Muscle layer of duodenum (tissue), 2 donors: ENCODE data around the gene SLC35A1.
"Not testable (repeated sequence)": the region's sequence is repeated elsewhere in the genome, so short reads cannot be mapped to it uniquely, and the experiment has no call there.

Source experiments
- H3K27ac ChIP-seq: one replicate; pipeline ENCODE4 v1.7.0; 2013; ENCODE audit warnings: mild to moderate bottlenecking, low read length
- H3K27me3 ChIP-seq: one replicate; pipeline ENCODE4 v1.7.0; 2013; ENCODE audit warnings: low read depth, mild to moderate bottlenecking, control low read depth, low read length
- H3K36me3 ChIP-seq, 2 donors: one replicate each; pipeline ENCODE4 v1.7.0; 2013; ENCODE audit warnings: low read length in 2 of 2, control low read depth in 1 of 2, mild to moderate bottlenecking in 1 of 2; ENCODE audit not compliant: insufficient read depth in 2 of 2, control insufficient read depth in 1 of 2
- H3K4me1 ChIP-seq, 2 donors: one replicate each; pipeline ENCODE4 v1.7.0; 2013; ENCODE audit warnings: low read length in 2 of 2, mild to moderate bottlenecking in 2 of 2, control low read depth in 1 of 2, moderate library complexity in 1 of 2; ENCODE audit not compliant: insufficient read depth in 2 of 2, control insufficient read depth in 1 of 2
- H3K4me3 ChIP-seq, 2 donors: one replicate each; pipeline ENCODE4 v1.7.0; 2013; ENCODE audit warnings: low read length in 2 of 2, low read depth in 1 of 2, mild to moderate bottlenecking in 1 of 2
- H3K9me3 ChIP-seq, 2 donors: one replicate each; pipeline ENCODE4 v1.7.0; 2013; ENCODE audit warnings: low read length in 2 of 2, control low read depth in 1 of 2, mild to moderate bottlenecking in 1 of 2; ENCODE audit not compliant: control insufficient read depth in 1 of 2
- donor health status: healthy.

SLC35A1 gene

GRCh38 chr6:87483929-87484328 is 11.2 kb downstream of the SLC35A1 start:
- Histone ChIP-seq H3K4me3 (no peak overlapping the region), H3K9me3 (no peaks in the 10 kb centered on the region), H3K27ac (no peak overlapping the region), H3K36me3 (peaks cover 0 to 7% of the 10 kb centered on the region in 2 donors), H3K27me3 (no peaks in the 10 kb centered on the region), H3K4me1 (no peaks in the 10 kb centered on the region)

- no peaks in the 10 kb centered on the region for H3K4me1 ChIP-seq
- no peaks in the 10 kb centered on the region for H3K27me3 ChIP-seq
- no peak overlapping the region for H3K4me3 ChIP-seq
These were observed 11.7 kb downstream of the SLC35A1 start for GRCh38 chr6:87484491-87484890.

GRCh38 chr6:87487555-87487954 is 14.8 kb downstream of the SLC35A1 start:
- H3K27me3 ChIP-seq, result no peaks in the 10 kb centered on the region
- no peaks in the 10 kb centered on the region for H3K4me1 ChIP-seq
- no peaks in the 10 kb centered on the region for H3K9me3 ChIP-seq
- no peak overlapping the region for H3K4me3 ChIP-seq
- H3K27ac ChIP-seq, result no peak overlapping the region
- H3K36me3 ChIP-seq, result peaks cover 0 to 13% of the 10 kb centered on the region in 2 donors

More at GRCh38 chr6:87484491-87484890, 11.7 kb downstream of the SLC35A1 start:
- Histone ChIP-seq H3K27ac (no peak overlapping the region), H3K36me3 (peaks cover 0 to 7% of the 10 kb centered on the region in 2 donors), H3K9me3 (no peaks in the 10 kb centered on the region)

GRCh38 chr6:87489326-87489725 is 16.6 kb downstream of the SLC35A1 start:
- not testable (repeated sequence) for H3K4me3 ChIP-seq, H3K4me1 ChIP-seq, H3K27me3 ChIP-seq, H3K36me3 ChIP-seq, H3K27ac ChIP-seq, H3K9me3 ChIP-seq

GRCh38 chr6:87494761-87495422 is 22.1 kb downstream of the SLC35A1 start:
- no peak overlapping the region for H3K4me3 ChIP-seq
- H3K27me3 ChIP-seq, result no peaks in the 10 kb centered on the region
- peaks cover 0 to 6% of the 10 kb centered on the region in 2 donors for H3K36me3 ChIP-seq
- no peaks in the 10 kb centered on the region for H3K4me1 ChIP-seq
- no peaks in the 10 kb centered on the region for H3K9me3 ChIP-seq
- H3K27ac ChIP-seq, result no peak overlapping the region

- peaks cover 16 to 22% of the 10 kb centered on the region in 2 donors for H3K36me3 ChIP-seq
- no peaks in the 10 kb centered on the region for H3K9me3 ChIP-seq
- H3K4me3 ChIP-seq, result no peak overlapping the region
- no peak overlapping the region for H3K27ac ChIP-seq
- no peaks in the 10 kb centered on the region for H3K27me3 ChIP-seq
- H3K4me1 ChIP-seq, result no peaks in the 10 kb centered on the region
These were observed 25.3 kb downstream of the SLC35A1 start for GRCh38 chr6:87498048-87498447.

- Histone ChIP-seq H3K9me3 (no peaks in the 10 kb centered on the region), H3K36me3 (peaks cover 24 to 31% of the 10 kb centered on the region in 2 donors), H3K4me3 (no peak overlapping the region), H3K27me3 (no peaks in the 10 kb centered on the region), H3K27ac (no peak overlapping the region), H3K4me1 (no peaks in the 10 kb centered on the region)
These were observed 29.2 kb downstream of the SLC35A1 start for GRCh38 chr6:87501809-87502572.

GRCh38 chr6:87504441-87504840 is 31.7 kb downstream of the SLC35A1 start:
- Histone ChIP-seq H3K27ac (no peak overlapping the region), H3K27me3 (no peaks in the 10 kb centered on the region), H3K36me3 (peaks cover 30 to 36% of the 10 kb centered on the region in 2 donors), H3K4me1 (no peaks in the 10 kb centered on the region), H3K9me3 (no peaks in the 10 kb centered on the region), H3K4me3 (no peak overlapping the region)

- no peak overlapping the region for H3K4me3 ChIP-seq
- peaks cover 57 to 68% of the 10 kb centered on the region in 2 donors for H3K36me3 ChIP-seq
- H3K4me1 ChIP-seq, result no peaks in the 10 kb centered on the region
- no peak overlapping the region for H3K27ac ChIP-seq
- H3K27me3 ChIP-seq, result no peaks in the 10 kb centered on the region
- H3K9me3 ChIP-seq, result no peaks in the 10 kb centered on the region
These were observed 42.1 kb downstream of the SLC35A1 start for GRCh38 chr6:87514831-87515230.

- Histone ChIP-seq H3K4me3 (no peak overlapping the region), H3K27ac (no peak overlapping the region), H3K4me1 (no peaks in the 10 kb centered on the region), H3K36me3 (peaks cover 51 to 53% of the 10 kb centered on the region in 2 donors), H3K27me3 (no peaks in the 10 kb centered on the region), H3K9me3 (no peaks in the 10 kb centered on the region)
These were observed 45.7 kb downstream of the SLC35A1 start for GRCh38 chr6:87518453-87518852.

GRCh38 chr6:87522686-87523085 is 49.9 kb downstream of the SLC35A1 start:
- H3K27ac ChIP-seq, result no peak overlapping the region
- no peak overlapping the region for H3K4me3 ChIP-seq
- peaks cover 37 to 40% of the 10 kb centered on the region in 2 donors for H3K36me3 ChIP-seq
- no peaks in the 10 kb centered on the region for H3K27me3 ChIP-seq
- H3K9me3 ChIP-seq, result no peaks in the 10 kb centered on the region
- H3K4me1 ChIP-seq, result no peaks in the 10 kb centered on the region
